H1 (cell line): Measurements from ENCODE around the gene DUSP2. TPM values are rescaled to one million over a fixed set of nuclear protein-coding genes. Genes with fewer than 3 reads are reported as not detected.

Experiments used
- HDAC6 ChIP-seq: IDR thresholded peaks from one replicate; pipeline ENCODE4 v1.7.1; 2012; ENCODE audit warnings: low read depth, mild to moderate bottlenecking, inconsistent platforms, low read length, moderate library complexity
- JUN ChIP-seq: IDR thresholded peaks from 2 replicates; pipeline ENCODE4 v1.6.1; 2011; ENCODE audit warnings: low read depth, mild to moderate bottlenecking, improper control_type of control experiment, low read length
- SIN3A ChIP-seq, 2 experiments: IDR thresholded peaks in 1 of 2; conservative IDR thresholded peaks in 1 of 2; 2 replicates each; pipeline ENCODE4 v1.6.1; 2011 to 2012; ENCODE audit warnings: low read length in 2 of 2, improper control_type of control experiment in 1 of 2, low read depth in 1 of 2, mild to moderate bottlenecking in 1 of 2
- SIRT6 ChIP-seq: IDR thresholded peaks from one replicate; pipeline ENCODE4 v1.7.1; 2012; ENCODE audit warnings: low read length, inconsistent platforms
- SP2 ChIP-seq: IDR thresholded peaks from 2 replicates; pipeline ENCODE4 v1.6.1; 2012; ENCODE audit warnings: mild to moderate bottlenecking, low read length, inconsistent platforms
- polyA plus RNA-seq, 7 experiments: library from polyadenylated mRNA; depleted of rRNA in 3 of 7; stranded (reverse) in 5 of 7; unstranded in 2 of 7; fragments of >200 nt in 5 of 7; fragments of 200-250 nt in 2 of 7; gene quantifications; 1 replicate in 5 of 7; 2 replicates in 1 of 7; 4 replicates in 1 of 7; pipeline versions ENCODE4 v1.2.1 to v1.2.3, GENCODE V29; 2011 to 2013; ENCODE audit warnings: missing spikeins in 2 of 7, mixed read lengths in 2 of 7
- total RNA-seq: library from RNA; stranded (reverse); fragmentation: NEBNext Ultra II Directional; extraction: Animal tissue kit (Norgen Biotek cat#: 25700); gene quantifications from 2 replicates; pipeline ENCODE4 v1.2.1, GENCODE V29; 2021

DUSP2 gene
- total and polyA plus RNA-seq, 2 of the 8 experiments (the other 6 are each of a cell fraction or from before 2014, with no cell fraction given): 10.1 to 10.4 TPM

GRCh38 chr2:96124406-96125265 is 20.6 kb downstream of the DUSP2 start (continued):
- TF ChIP-seq SIN3A (conservative IDR thresholded peaks at IDR 0.05 in 1 of 2, IDR thresholded peaks at IDR 0.05 in 1 of 2; ENCODE audit: low read depth in 1 of 2, low read length in 2 of 2): no peak
- no peak for TF ChIP-seq HDAC6
- TF ChIP-seq SP2: no peak
- TF ChIP-seq JUN: no peak
- TF ChIP-seq SIRT6: no peak
